ACC112 (cell line): Measurements from ENCODE around the gene DPP9.

ENCODE experiments used
- H2AFZ ChIP-seq: fragments of 200-600 bp; sonication (generic); one replicate; pipeline ENCODE4 v1.6.0; 2017; ENCODE audit warnings: antibody characterized with exemption, low read length; ENCODE audit not compliant: unreplicated experiment
- H3K27ac ChIP-seq: fragments of 200-600 bp; sonication (generic); 2 replicates; pipeline ENCODE4 v1.5.1; 2014; ENCODE audit warnings: low read depth, mild to moderate bottlenecking, antibody characterized with exemption, low read length, moderate library complexity
- H3K27me3 ChIP-seq: fragments of 200-600 bp; sonication (generic); 2 replicates; pipeline ENCODE4 v1.6.1; 2014; ENCODE audit warnings: mild to moderate bottlenecking, antibody characterized with exemption, low read length, moderate library complexity, mixed read lengths; ENCODE audit not compliant: insufficient read depth
- H3K36me3 ChIP-seq: fragments of 200-600 bp; sonication (generic); 2 replicates; pipeline ENCODE4 v1.6.1; 2016; ENCODE audit warnings: mild to moderate bottlenecking, antibody characterized with exemption, low read length, moderate library complexity, mixed read lengths; ENCODE audit not compliant: insufficient read depth
- H3K4me1 ChIP-seq: fragments of 200-600 bp; sonication (generic); one replicate; pipeline ENCODE4 v1.6.1; 2016; ENCODE audit warnings: low read length, mixed read lengths; ENCODE audit not compliant: insufficient read depth, unreplicated experiment, control insufficient read depth
- H3K4me3 ChIP-seq: fragments of 200-600 bp; sonication (generic); 2 replicates; pipeline ENCODE4 v1.5.1; 2014; ENCODE audit warnings: mild to moderate bottlenecking, low read depth, low read length
- H3K79me2 ChIP-seq: fragments of 200-600 bp; sonication (generic); one replicate; pipeline ENCODE4 v1.6.0; 2016; ENCODE audit warnings: low read length; ENCODE audit not compliant: control insufficient read depth, unreplicated experiment, insufficient read depth

Gene DPP9

GRCh38 chr19:4671185-4671851 is 52.3 kb downstream of the DPP9 start:
- Histone ChIP-seq H3K79me2 (peaks cover 22% of the 10 kb centered on the region), H3K4me1 (peaks cover 11% of the 10 kb centered on the region), H3K36me3 (peaks cover 9% of the 10 kb centered on the region; the same call in 1 of the 2 replicates), H2AFZ (no peak overlapping the region), H3K4me3 (no peak overlapping the region), H3K27me3 (no peaks in the 10 kb centered on the region), H3K27ac (peak overlapping the region; percentile 18; the same call in 1 of the 2 replicates)

- Histone ChIP-seq H3K27ac (peak within 1 kb of the TSS; percentile 60), H3K4me1 (peaks cover 11% of the 10 kb centered on the region), H2AFZ (peak within 1 kb of the TSS; percentile 81)
Measured at GRCh38 chr19:4669723-4670480, 53.7 kb downstream of the DPP9 start, which contains the start of gene MYDGF. Gene MYDGF, minus strand, starts transcription at chr19:4670342. Its CDS starts 8 bp downstream, at chr19:4670334.

DNA sequence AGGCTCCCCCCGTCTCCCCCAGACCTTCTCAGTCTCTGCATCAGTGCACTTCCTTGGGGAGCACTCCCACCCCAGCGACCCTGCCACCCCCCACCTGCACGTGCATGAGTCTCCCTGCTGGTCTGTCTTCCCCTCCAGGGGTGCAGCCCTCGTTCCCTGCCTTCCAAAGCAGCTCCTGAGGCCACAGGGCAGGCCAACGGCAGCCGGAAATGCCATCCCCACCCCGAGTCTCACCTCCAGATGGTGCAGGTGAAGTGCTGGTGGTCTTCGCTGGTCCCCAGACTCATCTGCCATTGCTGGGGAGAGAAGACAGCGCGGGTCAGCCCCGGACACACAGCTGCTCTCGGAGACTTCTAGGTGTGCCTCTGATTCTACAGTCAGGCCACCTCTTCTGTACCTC is 59.0 kb downstream of the DPP9 start:
- Histone ChIP-seq H3K79me2 (peaks cover 24% of the 10 kb centered on the region), H3K4me1 (peaks cover 8% of the 10 kb centered on the region), H3K27ac (no peak overlapping the region), H3K4me3 (no peak overlapping the region), H3K36me3 (peaks cover 19% of the 10 kb centered on the region), H3K27me3 (no peaks in the 10 kb centered on the region), H2AFZ (no peak overlapping the region)

More at GRCh38 chr19:4669723-4670480, 53.7 kb downstream of the DPP9 start, which contains the start of gene MYDGF:
- Histone ChIP-seq H3K27me3 (no peaks in the 10 kb centered on the region), H3K79me2 (peaks cover 22% of the 10 kb centered on the region), H3K4me3 (peak within 1 kb of the TSS; percentile 99), H3K36me3 (peaks cover 9% of the 10 kb centered on the region; the same call in 1 of the 2 replicates)

DNA sequence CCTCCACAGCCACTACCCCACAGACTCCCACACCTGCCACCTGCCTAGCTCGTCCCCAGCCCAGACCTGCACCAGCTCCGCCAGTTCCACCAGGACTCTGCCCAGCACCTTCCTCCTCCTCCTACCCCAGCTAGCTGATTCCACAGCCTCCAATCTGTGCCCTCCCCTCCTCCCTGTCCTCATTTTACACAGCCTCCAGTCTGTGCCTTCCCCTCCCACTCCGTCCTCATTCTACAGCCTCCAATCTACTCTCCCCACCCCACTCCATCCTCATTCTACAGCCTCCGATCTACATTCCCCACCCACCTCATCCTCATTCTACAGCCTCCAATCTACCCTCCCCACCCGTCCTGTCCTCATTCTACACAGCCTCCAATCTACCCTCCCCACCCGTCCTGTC is 60.8 kb downstream of the DPP9 start:
- H3K36me3 ChIP-seq, result peaks cover 25% of the 10 kb centered on the region

DNA sequence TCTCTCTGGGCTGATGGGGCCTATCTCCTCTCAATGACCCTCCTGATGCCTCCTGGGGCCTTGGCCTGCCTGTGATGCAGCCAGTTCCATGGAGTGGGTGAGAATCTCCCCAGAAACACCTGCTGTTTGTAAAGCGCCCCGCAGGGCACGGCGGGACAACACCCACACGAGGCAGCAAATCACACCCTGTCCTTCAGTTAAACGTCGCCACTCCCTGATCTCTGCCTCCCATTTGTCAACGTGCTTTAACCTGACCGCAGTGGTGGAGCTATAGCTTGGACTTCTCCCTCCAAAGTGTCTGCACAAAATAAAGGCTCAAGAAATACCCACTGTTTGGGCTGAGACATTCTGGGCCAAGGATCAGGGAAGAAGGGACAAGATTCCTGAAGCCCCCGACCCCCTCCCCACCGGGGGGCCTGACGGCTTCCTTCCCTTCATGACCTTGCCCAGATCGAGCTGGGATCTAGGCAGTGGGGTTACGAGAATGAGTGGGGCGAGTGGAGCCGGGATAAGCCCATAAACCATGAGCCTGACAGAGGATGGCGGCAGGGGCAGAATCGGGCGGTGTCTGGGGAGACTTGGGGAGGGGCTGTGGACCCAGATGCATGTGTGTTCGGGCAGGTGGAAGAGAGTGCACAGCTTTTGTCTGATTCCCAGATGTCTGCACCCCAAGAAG is 61.5 kb downstream of the DPP9 start:
- Histone ChIP-seq H3K79me2 (peaks cover 7% of the 10 kb centered on the region), H2AFZ (no peak overlapping the region), H3K27me3 (no peaks in the 10 kb centered on the region), H3K4me1 (no peaks in the 10 kb centered on the region), H3K36me3 (peaks cover 26% of the 10 kb centered on the region), H3K27ac (no peak overlapping the region), H3K4me3 (no peak overlapping the region)

More for the DNA sequence above, 60.8 kb downstream of the DPP9 start:
- H3K4me1 ChIP-seq, result no peaks in the 10 kb centered on the region
- H2AFZ ChIP-seq, result no peak overlapping the region
- no peaks in the 10 kb centered on the region for H3K27me3 ChIP-seq
- H3K27ac ChIP-seq, result no peak overlapping the region
- peaks cover 7% of the 10 kb centered on the region for H3K79me2 ChIP-seq
- no peak overlapping the region for H3K4me3 ChIP-seq

GRCh38 chr19:4660993-4661392 is 62.6 kb downstream of the DPP9 start:
- Histone ChIP-seq H3K4me3 (no peak overlapping the region), H3K79me2 (peaks cover 3% of the 10 kb centered on the region), H3K36me3 (peaks cover 23% of the 10 kb centered on the region), H3K4me1 (no peaks in the 10 kb centered on the region), H3K27me3 (no peaks in the 10 kb centered on the region), H2AFZ (no peak overlapping the region), H3K27ac (no peak overlapping the region)

- no peak overlapping the region for H3K4me3 ChIP-seq
- peaks cover 3% of the 10 kb centered on the region for H3K79me2 ChIP-seq
- H3K27me3 ChIP-seq, result no peaks in the 10 kb centered on the region
- no peak overlapping the region for H3K27ac ChIP-seq
- H3K36me3 ChIP-seq, result peaks cover 23% of the 10 kb centered on the region
- no peak overlapping the region for H2AFZ ChIP-seq
- H3K4me1 ChIP-seq, result no peaks in the 10 kb centered on the region
Measured at GRCh38 chr19:4660181-4660791, 63.4 kb downstream of the DPP9 start.

- peaks cover 23% of the 10 kb centered on the region for H3K36me3 ChIP-seq
- no peaks in the 10 kb centered on the region for H3K79me2 ChIP-seq
- H2AFZ ChIP-seq, result no peak overlapping the region
- H3K27me3 ChIP-seq, result no peaks in the 10 kb centered on the region
- no peaks in the 10 kb centered on the region for H3K4me1 ChIP-seq
- no peak overlapping the region for H3K4me3 ChIP-seq
- H3K27ac ChIP-seq, result no peak overlapping the region
Measured at GRCh38 chr19:4657835-4658234, 65.8 kb downstream of the DPP9 start.

DNA sequence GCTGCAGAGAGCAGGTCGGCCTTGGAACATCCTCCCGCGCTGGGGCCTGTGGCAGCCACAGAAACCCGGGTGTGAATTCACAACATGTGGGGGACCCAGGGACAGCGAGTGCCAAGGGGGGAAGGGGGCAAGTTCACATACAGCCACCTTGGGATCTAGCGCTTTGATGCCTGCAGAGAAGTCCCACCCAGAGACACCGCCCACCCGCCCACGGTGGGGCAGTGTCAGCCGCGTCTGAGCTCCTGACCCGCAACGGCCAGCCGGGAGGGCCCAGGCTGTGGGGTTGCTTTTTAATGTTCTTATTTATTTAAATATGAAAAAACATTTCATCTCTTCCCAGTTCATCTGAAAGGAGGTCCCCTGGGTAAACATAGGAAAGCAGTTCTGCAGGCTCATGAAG is 66.4 kb downstream of the DPP9 start:
- Histone ChIP-seq H3K27ac (no peak overlapping the region), H3K36me3 (peaks cover 23% of the 10 kb centered on the region)

GRCh38 chr19:4656102-4656501 is 67.5 kb downstream of the DPP9 start:
- H3K4me1 ChIP-seq, result no peaks in the 10 kb centered on the region
- H3K79me2 ChIP-seq, result no peaks in the 10 kb centered on the region
- H3K4me3 ChIP-seq, result no peak overlapping the region
- H2AFZ ChIP-seq, result no peak overlapping the region
- H3K27me3 ChIP-seq, result no peaks in the 10 kb centered on the region
- peaks cover 23% of the 10 kb centered on the region for H3K36me3 ChIP-seq
- H3K27ac ChIP-seq, result no peak overlapping the region

More for the DNA sequence above, 66.4 kb downstream of the DPP9 start:
- Histone ChIP-seq H2AFZ (no peak overlapping the region), H3K4me3 (no peak overlapping the region), H3K79me2 (no peaks in the 10 kb centered on the region), H3K4me1 (no peaks in the 10 kb centered on the region), H3K27me3 (no peaks in the 10 kb centered on the region)
